HCT116 (cell line): ENCODE measurements around the gene ATAD3C. TPM values are rescaled to one million over a fixed set of nuclear protein-coding genes. Genes with fewer than 3 reads are reported as not detected.
A peak's percentile ranks its signal among the peaks of the same experiment; 100 is the strongest.

ENCODE experiments used
- ATAC-seq: fragments of 200-7000 bp; cut with Tn5 transposase; 2 replicates; pipeline ENCODE4 v1.9.1; 2020; ENCODE audit warnings: mild to moderate bottlenecking, moderate library complexity
- BruUV-seq: library from RNA; stranded (reverse); fragments of 400-500 nt; replicated peaks from 2 replicates; lab custom pipeline; 2021; lab: Mats Ljungman, UMichigan
- CTCF ChIA-PET: fragments of 300-600 bp; sonication (Branson Sonifier 250); formaldehyde crosslinking; loops from one replicate; lab custom pipeline; 2021; ENCODE audit warnings: antibody characterized with exemption; lab: Charles Lee
- POLR2A ChIA-PET: fragments of 300-600, 350-600 bp; sonication (Branson Sonifier 250); formaldehyde crosslinking; loops from one replicate; lab custom pipeline; 2021; ENCODE audit warnings: antibody characterized with exemption; lab: Charles Lee
- RAD21 ChIA-PET, 2 experiments: fragments of 300-600 bp; sonication (Branson Sonifier 250); formaldehyde crosslinking; loops; one replicate each; lab custom pipeline; 2023; ENCODE audit warnings: low total read pairs in 2 of 2; ENCODE audit not compliant: uncharacterized antibody in 2 of 2, unreplicated experiment in 2 of 2, low non-redundant PET in 1 of 2; lab: Charles Lee
- DNase-seq: peaks from one replicate; pipeline ENCODE4 v3.0.0-alpha.2; 2010; ENCODE audit warnings: low read depth, low spot score
- H2AFZ ChIP-seq: fragments of 200-600 bp; shearing (Covaris generic), sonication (generic); 2 replicates; pipeline ENCODE4 v1.6.1; 2017; ENCODE audit warnings: low read depth, mixed run types, mixed read lengths, antibody characterized with exemption, low read length; ENCODE audit not compliant: poor library complexity, severe bottlenecking
- H3K27ac ChIP-seq: 2 replicates; pipeline ENCODE4 v1.5.1; 2012; ENCODE audit warnings: low read depth, low read length
- H3K27me3 ChIP-seq: fragments of 200-600 bp; sonication (generic); 2 replicates; pipeline ENCODE4 v1.6.1; 2016; ENCODE audit warnings: mixed run types, low read length, mixed read lengths; ENCODE audit not compliant: insufficient read depth
- H3K36me3 ChIP-seq, 2 experiments: fragments of 200-500 bp in 1 of 2; fragments of 200-600 bp in 1 of 2; sonication (Bioruptor generic) in 1 of 2; sonication (generic) in 1 of 2; 2 replicates each; pipeline versions ENCODE4 v1.5.1 to v1.6.1; 2014 to 2016; ENCODE audit warnings: low read length in 2 of 2, inconsistent platforms in 1 of 2, mixed read lengths in 1 of 2, mixed run types in 1 of 2; ENCODE audit not compliant: insufficient read depth in 2 of 2, control insufficient read depth in 1 of 2
- H3K4me1 ChIP-seq, 2 experiments: fragments of 200-600 bp in 1 of 2; sonication (generic) in 1 of 2; 2 replicates each; pipeline versions ENCODE4 v1.5.1 to v1.6.1; 2012 to 2017; ENCODE audit warnings: low read length in 2 of 2, inconsistent platforms in 1 of 2, mild to moderate bottlenecking in 1 of 2, mixed read lengths in 1 of 2, mixed run types in 1 of 2, moderate library complexity in 1 of 2; ENCODE audit not compliant: insufficient read depth in 2 of 2, control insufficient read depth in 1 of 2
- H3K4me2 ChIP-seq: fragments of 200-600 bp; sonication (generic); 2 replicates; pipeline ENCODE4 v1.6.1; 2017; ENCODE audit warnings: mixed run types, low read length, mixed read lengths
- H3K4me3 ChIP-seq, 2 experiments: fragments of 200-600 bp in 1 of 2; sonication (generic) in 1 of 2; replicated peaks in 1 of 2; 2 replicates each; pipeline ENCODE4 v1.5.1; 2011 to 2016; ENCODE audit warnings: low read length in 2 of 2, control low read depth in 1 of 2, low read depth in 1 of 2, mild to moderate bottlenecking in 1 of 2, mixed read lengths in 1 of 2, mixed run types in 1 of 2
- H3K79me2 ChIP-seq: fragments of 200-600 bp; sonication (generic); 2 replicates; pipeline ENCODE4 v1.6.1; 2017; ENCODE audit warnings: mild to moderate bottlenecking, mixed run types, low read length, moderate library complexity, mixed read lengths; ENCODE audit not compliant: insufficient read depth
- H3K9ac ChIP-seq: fragments of 200-600 bp; sonication (generic); 2 replicates; pipeline ENCODE4 v1.6.1; 2016; ENCODE audit warnings: low read length, mixed read lengths
- H3K9me2 ChIP-seq: fragments of 200-600 bp; sonication (generic), shearing (Covaris generic); 2 replicates; pipeline ENCODE4 v1.6.1; 2017; ENCODE audit warnings: mixed run types, mild to moderate bottlenecking, moderate library complexity; ENCODE audit not compliant: insufficient read depth
- H3K9me3 ChIP-seq, 2 experiments: fragments of 200-500 bp in 1 of 2; fragments of 200-600 bp in 1 of 2; sonication (Bioruptor generic) in 1 of 2; sonication (generic) in 1 of 2; 2 replicates each; pipeline ENCODE4 v1.6.1; 2014 to 2017; ENCODE audit warnings: low read length in 2 of 2, mixed read lengths in 2 of 2, inconsistent platforms in 1 of 2, low read depth in 1 of 2, mild to moderate bottlenecking in 1 of 2, mixed run types in 1 of 2, moderate library complexity in 1 of 2; ENCODE audit not compliant: control insufficient read depth in 1 of 2, insufficient read depth in 1 of 2
- H4K20me1 ChIP-seq: fragments of 200-600 bp; sonication (generic), shearing (Covaris generic); 2 replicates; pipeline ENCODE4 v1.6.1; 2017; ENCODE audit warnings: mixed run types, mild to moderate bottlenecking, moderate library complexity; ENCODE audit not compliant: insufficient read depth
- ATF3 ChIP-seq: IDR thresholded peaks from 2 replicates; pipeline ENCODE4 v1.6.1; 2012
- CBX3 ChIP-seq: IDR thresholded peaks from 2 replicates; pipeline ENCODE4 v1.6.1; 2012; ENCODE audit warnings: low read depth
- EGR1 ChIP-seq: IDR thresholded peaks from 2 replicates; pipeline ENCODE4 v1.6.1; 2012; ENCODE audit warnings: low read depth
- ELF1 ChIP-seq: IDR thresholded peaks from 2 replicates; pipeline ENCODE4 v1.6.1; 2012; ENCODE audit warnings: low read depth, borderline replicate concordance
- EZH2 ChIP-seq: fragments of 200-600 bp; sonication (generic); IDR thresholded peaks from 2 replicates; pipeline ENCODE4 v1.6.1; 2017; ENCODE audit warnings: antibody characterized with exemption, mixed run types
- EZH2phosphoT487 ChIP-seq: fragments of 200-600 bp; IDR thresholded peaks from 2 replicates; pipeline ENCODE4 v1.6.1; 2018; ENCODE audit warnings: antibody characterized with exemption, borderline replicate concordance
- POLR2A ChIP-seq: IDR thresholded peaks from 2 replicates; pipeline ENCODE4 v1.7.0; 2011; ENCODE audit warnings: borderline replicate concordance; ENCODE audit not compliant: insufficient read depth, insufficient read length; ENCODE audit errors: extremely low read depth
- RAD21 ChIP-seq: IDR thresholded peaks from 2 replicates; pipeline ENCODE4 v1.6.1; 2012; ENCODE audit warnings: low read depth, mild to moderate bottlenecking
- REST ChIP-seq: IDR thresholded peaks from 2 replicates; pipeline ENCODE4 v1.6.1; 2012; ENCODE audit warnings: low read depth
- SP1 ChIP-seq: IDR thresholded peaks from 2 replicates; pipeline ENCODE4 v1.6.1; 2012; ENCODE audit warnings: low read depth
- SRF ChIP-seq: IDR thresholded peaks from 2 replicates; pipeline ENCODE4 v1.6.1; 2012; ENCODE audit warnings: low read depth
- TCF7L2 ChIP-seq: IDR thresholded peaks from 2 replicates; pipeline ENCODE4 v1.7.0; 2011; ENCODE audit warnings: borderline replicate concordance, inconsistent platforms; ENCODE audit not compliant: insufficient read depth, insufficient read length; ENCODE audit errors: extremely low read depth
- ZFX ChIP-seq: fragments of 450-650 bp; IDR thresholded peaks from 2 replicates; pipeline ENCODE4 v1.6.1; 2017
- ZNF274 ChIP-seq: fragments of 200-500 bp; sonication (Bioruptor generic); IDR thresholded peaks from 2 replicates; pipeline ENCODE4 v1.6.1; 2014; ENCODE audit warnings: mild to moderate bottlenecking, low read depth, low read length, inconsistent platforms
- intact Hi-C: fragments of 100-400 bp; cut with micrococcal nuclease; formaldehyde crosslinking; loops from 2 replicates; pipeline ENCODE4 v1.10.0; 2022
- total RNA-seq: library from RNA; stranded (reverse); gene quantifications from one replicate; pipeline ENCODE4 v1.2.1, GENCODE V29; 2021; ENCODE audit not compliant: unreplicated experiment
- TF ChIP-seq, protein P1 (sequence below): IDR thresholded peaks from 2 replicates; pipeline ENCODE4 v1.6.1; 2012

Gene ATAD3C
- total RNA-seq, 1 experiment from 2014 or later, result 0.61 TPM

DNA sequence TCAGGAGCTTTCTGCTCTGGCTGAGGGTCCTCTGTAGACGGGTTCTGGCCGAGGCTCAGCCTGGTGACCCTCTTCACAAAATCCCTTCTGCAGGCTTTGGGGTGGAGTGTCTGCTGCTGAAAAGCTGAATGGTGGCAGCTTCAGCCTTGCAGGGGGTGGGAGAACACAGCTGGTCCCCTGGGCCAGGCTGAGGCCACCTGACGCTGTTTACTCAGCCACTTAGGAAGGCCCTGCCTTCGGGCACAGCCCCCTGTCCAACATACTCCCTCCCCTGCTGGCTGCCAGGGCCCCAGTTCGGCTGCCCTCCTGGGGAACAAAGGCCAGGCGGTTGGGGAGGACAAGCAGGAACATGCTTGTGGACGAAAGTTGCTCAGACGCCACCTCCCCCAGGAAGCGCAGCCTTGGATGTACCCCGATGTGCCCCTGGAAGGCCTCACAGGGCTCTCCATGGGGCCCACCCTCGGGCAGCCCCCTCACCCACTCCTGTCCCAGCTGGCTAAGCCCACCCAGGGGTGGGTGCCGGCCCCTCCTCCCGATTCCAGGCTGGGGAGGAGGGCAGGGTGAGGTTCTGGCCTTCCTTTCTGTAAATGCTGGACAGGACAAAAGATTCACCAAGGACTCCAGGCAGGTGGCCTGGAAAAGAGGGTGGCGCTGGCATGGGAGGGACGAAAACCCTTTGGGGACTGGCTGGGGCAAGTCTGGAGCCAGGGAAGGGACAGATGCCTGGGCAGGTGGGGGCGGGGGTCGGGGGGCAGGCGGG, 28.2 kb upstream of the ATAD3C start, which contains the start of gene ANKRD65:
TSS of gene ANKRD65 (minus strand) at position 130 of the 760 bp plus-strand sequence. CDS start 271 bp downstream, outside the sequence.
- CTCF ChIA-PET, result no interaction called here
- ATAC-seq, result no peak
- Histone ChIP-seq H3K36me3 (no peaks in the 10 kb centered on the region), H3K79me2 (no peaks in the 10 kb centered on the region), H3K9me2 (no peaks in the 10 kb centered on the region), H3K27ac (peak within 1 kb of the TSS; percentile 27; the same call in 1 of the 2 replicates), H3K27me3 (no peaks in the 10 kb centered on the region), H3K4me3 (no peak within 1 kb of the TSS), H3K4me2 (peak within 1 kb of the TSS; percentile 50; the same call in 1 of the 2 replicates), H3K4me1 (peaks cover 18 to 39% of the 10 kb centered on the region in 2 experiments), H2AFZ (no peak within 1 kb of the TSS), H3K9ac (0 out of 2 replicates have a peak within 1 kb of the TSS, but pooled peaks have one; percentile 26), H3K9me3 (no peaks in the 10 kb centered on the region), H4K20me1 (no peaks in the 10 kb centered on the region)
- DNase-seq, result no peak
- POLR2A ChIA-PET, result no interaction called here
- intact Hi-C loops, result no loop called here
- no peak for TF ChIP-seq ATF3
- no peak for TF ChIP-seq ZFX
- TF ChIP-seq SRF, result no peak
- no peak for TF ChIP-seq SP1
- no peak for TF ChIP-seq EGR1
- no peak for TF ChIP-seq POLR2A
- no peak for TF ChIP-seq ELF1
- TF ChIP-seq EZH2, result no peak
- TF ChIP-seq TCF7L2, result no peak
- TF ChIP-seq ZNF274, result no peak
- no peak for TF ChIP-seq CBX3
- no peak for TF ChIP-seq EZH2phosphoT487
- TF ChIP-seq REST, result no peak
- TF ChIP-seq RAD21, result no peak
- TF ChIP-seq, protein P1, sequence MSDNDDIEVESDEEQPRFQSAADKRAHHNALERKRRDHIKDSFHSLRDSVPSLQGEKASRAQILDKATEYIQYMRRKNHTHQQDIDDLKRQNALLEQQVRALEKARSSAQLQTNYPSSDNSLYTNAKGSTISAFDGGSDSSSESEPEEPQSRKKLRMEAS, result no peak
- no TSS peak for BruUV-seq
- RAD21 ChIA-PET, result no interaction called here
